Measurements from ENCODE around the gene FBH1.

DNA sequence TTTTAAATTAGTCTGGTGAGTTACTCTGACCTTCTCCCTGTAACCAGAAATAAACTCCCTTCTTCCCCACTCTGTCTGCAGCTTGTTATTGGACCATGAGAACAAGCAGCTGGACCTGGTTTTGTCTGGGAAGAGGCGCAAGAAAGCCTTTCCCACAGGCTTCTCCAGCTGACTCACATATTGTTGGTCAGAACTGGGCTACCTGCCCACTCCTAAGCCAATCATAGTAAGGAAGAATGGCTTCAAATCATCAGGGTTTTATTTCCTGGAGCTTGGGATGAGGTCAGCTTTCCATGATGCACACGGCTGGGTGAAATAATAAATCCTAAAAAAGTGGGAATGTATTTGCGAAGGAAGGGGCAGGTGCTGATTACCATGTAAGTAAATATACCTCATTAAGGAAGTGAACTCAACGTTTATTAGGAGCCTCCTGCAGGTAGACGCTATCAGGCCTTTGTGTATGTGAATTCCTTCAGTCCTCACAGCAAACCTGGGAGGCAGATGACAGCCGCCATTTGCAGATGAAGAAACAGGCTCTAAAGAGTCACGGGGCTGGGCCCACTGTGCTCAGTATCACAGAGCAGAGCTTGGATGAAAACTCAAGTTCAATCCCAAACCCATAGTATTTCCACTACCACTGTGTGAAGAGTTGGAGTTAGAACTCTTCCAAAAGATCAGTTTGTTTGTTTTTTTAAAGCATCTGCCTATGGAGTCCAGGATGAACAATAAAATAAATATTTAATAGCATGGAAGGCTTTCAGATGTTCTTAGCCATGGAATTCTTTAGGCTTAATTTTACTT is 54.5 kb downstream of the FBH1 start:
- TF ChIP-seq, protein P1, sequence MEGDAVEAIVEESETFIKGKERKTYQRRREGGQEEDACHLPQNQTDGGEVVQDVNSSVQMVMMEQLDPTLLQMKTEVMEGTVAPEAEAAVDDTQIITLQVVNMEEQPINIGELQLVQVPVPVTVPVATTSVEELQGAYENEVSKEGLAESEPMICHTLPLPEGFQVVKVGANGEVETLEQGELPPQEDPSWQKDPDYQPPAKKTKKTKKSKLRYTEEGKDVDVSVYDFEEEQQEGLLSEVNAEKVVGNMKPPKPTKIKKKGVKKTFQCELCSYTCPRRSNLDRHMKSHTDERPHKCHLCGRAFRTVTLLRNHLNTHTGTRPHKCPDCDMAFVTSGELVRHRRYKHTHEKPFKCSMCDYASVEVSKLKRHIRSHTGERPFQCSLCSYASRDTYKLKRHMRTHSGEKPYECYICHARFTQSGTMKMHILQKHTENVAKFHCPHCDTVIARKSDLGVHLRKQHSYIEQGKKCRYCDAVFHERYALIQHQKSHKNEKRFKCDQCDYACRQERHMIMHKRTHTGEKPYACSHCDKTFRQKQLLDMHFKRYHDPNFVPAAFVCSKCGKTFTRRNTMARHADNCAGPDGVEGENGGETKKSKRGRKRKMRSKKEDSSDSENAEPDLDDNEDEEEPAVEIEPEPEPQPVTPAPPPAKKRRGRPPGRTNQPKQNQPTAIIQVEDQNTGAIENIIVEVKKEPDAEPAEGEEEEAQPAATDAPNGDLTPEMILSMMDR (IDR thresholded peaks at IDR 0.05; ENCODE audit: low read depth, low read length), result no peak
- TF ChIP-seq POLR2A (IDR thresholded peaks at IDR 0.05; ENCODE audit: extremely low read depth, insufficient read length), result no peak

Measured in NB4 (cell line).